KMS-11 (cell line): Measurements from ENCODE around the gene VKORC1.

Source experiments
- H2AFZ ChIP-seq: fragments of 200-600 bp; sonication (generic); 2 replicates; pipeline ENCODE4 v1.6.1; 2016; ENCODE audit warnings: antibody characterized with exemption, mixed run types, low read depth
- H3K27ac ChIP-seq: fragments of 200-600 bp; sonication (generic); 2 replicates; pipeline ENCODE4 v1.6.1; 2016; ENCODE audit warnings: mild to moderate bottlenecking, mixed run types
- H3K27me3 ChIP-seq: fragments of 200-600 bp; sonication (generic); 2 replicates; pipeline ENCODE4 v1.6.1; 2017; ENCODE audit warnings: mild to moderate bottlenecking, low read depth, mixed run types, moderate library complexity; ENCODE audit not compliant: insufficient read depth
- H3K36me3 ChIP-seq: fragments of 200-600 bp; sonication (generic); 2 replicates; pipeline ENCODE4 v1.6.1; 2017; ENCODE audit warnings: mild to moderate bottlenecking, mixed run types; ENCODE audit not compliant: insufficient read depth
- H3K4me1 ChIP-seq: fragments of 200-600 bp; sonication (generic); 2 replicates; pipeline ENCODE4 v1.6.1; 2016; ENCODE audit warnings: mild to moderate bottlenecking, low read depth, mixed run types; ENCODE audit not compliant: poor library complexity, severe bottlenecking
- H3K4me2 ChIP-seq: fragments of 200-600 bp; sonication (generic); 2 replicates; pipeline ENCODE4 v1.7.0; 2016; ENCODE audit warnings: mild to moderate bottlenecking, mixed run types
- H3K4me3 ChIP-seq: fragments of 200-600 bp; sonication (generic); IDR thresholded peaks from 2 replicates; pipeline ENCODE4 v1.6.1; 2017; ENCODE audit warnings: low read depth, low read length, mixed read lengths; ENCODE audit not compliant: insufficient read depth
- H3K79me2 ChIP-seq: fragments of 200-600 bp; sonication (generic); 2 replicates; pipeline ENCODE4 v1.6.1; 2016; ENCODE audit warnings: low read depth, mixed run types; ENCODE audit not compliant: insufficient read depth
- H3K9ac ChIP-seq: fragments of 200-600 bp; sonication (generic); 2 replicates; pipeline ENCODE4 v1.6.1; 2016; ENCODE audit warnings: mild to moderate bottlenecking, mixed run types
- H4K20me1 ChIP-seq: fragments of 200-600 bp; sonication (generic); 2 replicates; pipeline ENCODE4 v1.6.1; 2016; ENCODE audit warnings: mild to moderate bottlenecking, mixed run types; ENCODE audit not compliant: insufficient read depth
- CTCF ChIP-seq: fragments of 200-600 bp; sonication (generic); conservative IDR thresholded peaks from 2 replicates; pipeline ENCODE4 v1.6.1; 2017; ENCODE audit warnings: low read depth, mild to moderate bottlenecking, antibody characterized with exemption, low read length, moderate library complexity, mixed read lengths

Gene VKORC1

GRCh38 chr16:31087481-31087880 lies 7.1 kb downstream of the VKORC1 start:
- no peak overlapping the region for H3K9ac ChIP-seq
- H3K27me3 ChIP-seq, result no peaks in the 10 kb centered on the region
- 0 out of 2 replicates have a peak, but pooled peaks cover 8% of the 10 kb centered on the region for H3K79me2 ChIP-seq
- H4K20me1 ChIP-seq, result no peaks in the 10 kb centered on the region
- no peak overlapping the region for H3K4me3 ChIP-seq
- no peak overlapping the region for H3K27ac ChIP-seq
- no peak overlapping the region for H2AFZ ChIP-seq
- no peaks in the 10 kb centered on the region for H3K4me1 ChIP-seq
- H3K36me3 ChIP-seq, result no peaks in the 10 kb centered on the region
- no peak overlapping the region for H3K4me2 ChIP-seq
- no peak for TF ChIP-seq CTCF

- Histone ChIP-seq H3K4me2 (no peak overlapping the region), H3K79me2 (0 out of 2 replicates have a peak, but pooled peaks cover 3% of the 10 kb centered on the region), H3K36me3 (no peaks in the 10 kb centered on the region), H3K27ac (no peak overlapping the region), H4K20me1 (no peaks in the 10 kb centered on the region), H3K27me3 (no peaks in the 10 kb centered on the region), H3K4me3 (no peak overlapping the region), H2AFZ (no peak overlapping the region), H3K4me1 (no peaks in the 10 kb centered on the region), H3K9ac (no peak overlapping the region)
- no peak for TF ChIP-seq CTCF
Observed at GRCh38 chr16:31086629-31086906, 8.0 kb downstream of the VKORC1 start.

GRCh38 chr16:31085873-31086628 lies 8.5 kb downstream of the VKORC1 start:
- Histone ChIP-seq H3K79me2 (no peaks in the 10 kb centered on the region), H3K36me3 (no peaks in the 10 kb centered on the region; the same call in 1 of the 2 replicates), H3K9ac (no peak overlapping the region), H3K4me3 (no peak overlapping the region), H2AFZ (no peak overlapping the region), H4K20me1 (no peaks in the 10 kb centered on the region), H3K4me2 (no peak overlapping the region), H3K27me3 (no peaks in the 10 kb centered on the region), H3K4me1 (no peaks in the 10 kb centered on the region), H3K27ac (no peak overlapping the region)
- no peak for TF ChIP-seq CTCF

- no peak overlapping the region for H3K4me2 ChIP-seq
- no peak overlapping the region for H3K9ac ChIP-seq
- H3K36me3 ChIP-seq, result no peaks in the 10 kb centered on the region; the same call in 1 of the 2 replicates
- H4K20me1 ChIP-seq, result no peaks in the 10 kb centered on the region
- H3K4me3 ChIP-seq, result no peak overlapping the region
- no peaks in the 10 kb centered on the region for H3K79me2 ChIP-seq
- H3K4me1 ChIP-seq, result no peaks in the 10 kb centered on the region
- no peak overlapping the region for H2AFZ ChIP-seq
- no peak overlapping the region for H3K27ac ChIP-seq
- no peaks in the 10 kb centered on the region for H3K27me3 ChIP-seq
- TF ChIP-seq CTCF, result no peak
Observed at GRCh38 chr16:31085411-31085810, 9.2 kb downstream of the VKORC1 start.
